Duodenal mucosa (tissue), 2 donors: ENCODE results near the gene ITGA11.

Experiments used
- H3K27ac ChIP-seq: one replicate; pipeline ENCODE4 v1.7.0; 2013; ENCODE audit warnings: low read depth, low read length
- H3K27me3 ChIP-seq, 2 donors: one replicate each; pipeline ENCODE4 v1.7.0; 2013; ENCODE audit warnings: low read length in 2 of 2, control low read depth in 1 of 2; ENCODE audit not compliant: insufficient read depth in 2 of 2, control insufficient read depth in 1 of 2
- H3K36me3 ChIP-seq, 2 donors: one replicate each; pipeline ENCODE4 v1.7.0; 2013; ENCODE audit warnings: low read length in 2 of 2, control low read depth in 1 of 2; ENCODE audit not compliant: insufficient read depth in 2 of 2, control insufficient read depth in 1 of 2
- H3K4me1 ChIP-seq, 2 donors: one replicate each; pipeline ENCODE4 v1.7.0; 2013; ENCODE audit warnings: low read length in 2 of 2, control low read depth in 1 of 2; ENCODE audit not compliant: insufficient read depth in 2 of 2, control insufficient read depth in 1 of 2
- H3K4me3 ChIP-seq, 2 donors: one replicate each; pipeline ENCODE4 v1.7.0; 2013; ENCODE audit warnings: low read length in 2 of 2, low read depth in 1 of 2
- H3K9ac ChIP-seq, 2 donors: one replicate each; pipeline ENCODE4 v1.7.0; 2013; ENCODE audit warnings: low read length in 2 of 2, low read depth in 1 of 2
- H3K9me3 ChIP-seq, 2 donors: one replicate each; pipeline ENCODE4 v1.7.0; 2013; ENCODE audit warnings: low read length in 2 of 2, control low read depth in 1 of 2; ENCODE audit not compliant: control insufficient read depth in 1 of 2

The ITGA11 gene

DNA sequence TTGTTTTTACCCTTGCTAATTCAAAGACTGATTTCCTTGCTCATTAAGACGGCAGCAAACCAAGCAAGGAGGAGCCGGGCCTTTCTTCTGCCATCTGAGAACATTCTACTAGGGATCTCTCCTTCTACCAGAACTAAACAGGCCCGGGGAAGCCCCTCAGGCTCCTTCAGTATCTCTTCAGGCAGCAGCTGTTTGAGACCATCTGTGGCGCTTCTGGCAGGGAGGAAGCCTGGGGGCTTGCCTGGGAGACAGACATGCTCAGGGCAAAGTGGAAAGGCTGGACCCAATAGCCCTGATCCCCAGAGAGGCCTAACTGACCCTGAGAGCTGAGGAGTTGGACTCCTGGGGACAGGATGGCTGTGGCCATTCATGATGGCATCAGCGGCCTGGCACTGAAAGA is 86.5 kb downstream of the ITGA11 start:
- Histone ChIP-seq H3K9ac (no peak overlapping the region), H3K9me3 (no peaks in the 10 kb centered on the region), H3K4me1 (peaks cover 0 to 5% of the 10 kb centered on the region in 2 donors), H3K27me3 (peaks cover 0 to 4% of the 10 kb centered on the region in 2 donors), H3K27ac (no peak overlapping the region), H3K36me3 (no peaks in the 10 kb centered on the region), H3K4me3 (no peak overlapping the region)

DNA sequence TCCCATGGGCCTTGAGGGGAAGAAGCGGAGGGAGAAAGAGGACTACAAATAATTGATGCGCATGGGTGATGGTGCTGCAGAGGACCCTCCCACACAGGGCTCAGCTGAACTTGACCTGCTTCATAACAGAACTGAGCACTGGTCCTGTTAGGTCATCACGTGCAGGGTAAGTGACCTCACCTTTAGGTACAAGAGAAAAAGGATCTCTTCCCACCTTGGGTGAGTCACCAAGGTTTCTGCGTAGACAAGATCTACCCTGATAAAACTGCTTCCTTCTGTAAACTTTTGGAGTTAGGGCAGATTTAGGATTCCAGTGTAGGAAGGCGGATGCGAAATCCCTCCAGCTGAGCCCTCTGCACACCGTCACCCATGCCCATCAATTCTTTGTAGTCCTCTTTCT is 87.4 kb downstream of the ITGA11 start:
- peaks cover 0 to 4% of the 10 kb centered on the region in 2 donors for H3K27me3 ChIP-seq
- no peak overlapping the region for H3K27ac ChIP-seq
- H3K4me1 ChIP-seq = peaks cover 0 to 5% of the 10 kb centered on the region in 2 donors
- no peaks in the 10 kb centered on the region for H3K36me3 ChIP-seq
- no peaks in the 10 kb centered on the region for H3K9me3 ChIP-seq
- no peak overlapping the region for H3K9ac ChIP-seq
- no peak overlapping the region for H3K4me3 ChIP-seq

- Histone ChIP-seq H3K9ac (no peak overlapping the region), H3K27me3 (peaks cover 0 to 3% of the 10 kb centered on the region in 2 donors), H3K36me3 (no peaks in the 10 kb centered on the region), H3K4me3 (no peak overlapping the region), H3K4me1 (peaks cover 0 to 5% of the 10 kb centered on the region in 2 donors), H3K9me3 (no peaks in the 10 kb centered on the region), H3K27ac (no peak overlapping the region)
Observed at GRCh38 chr15:68343579-68344225, 88.3 kb downstream of the ITGA11 start.

DNA sequence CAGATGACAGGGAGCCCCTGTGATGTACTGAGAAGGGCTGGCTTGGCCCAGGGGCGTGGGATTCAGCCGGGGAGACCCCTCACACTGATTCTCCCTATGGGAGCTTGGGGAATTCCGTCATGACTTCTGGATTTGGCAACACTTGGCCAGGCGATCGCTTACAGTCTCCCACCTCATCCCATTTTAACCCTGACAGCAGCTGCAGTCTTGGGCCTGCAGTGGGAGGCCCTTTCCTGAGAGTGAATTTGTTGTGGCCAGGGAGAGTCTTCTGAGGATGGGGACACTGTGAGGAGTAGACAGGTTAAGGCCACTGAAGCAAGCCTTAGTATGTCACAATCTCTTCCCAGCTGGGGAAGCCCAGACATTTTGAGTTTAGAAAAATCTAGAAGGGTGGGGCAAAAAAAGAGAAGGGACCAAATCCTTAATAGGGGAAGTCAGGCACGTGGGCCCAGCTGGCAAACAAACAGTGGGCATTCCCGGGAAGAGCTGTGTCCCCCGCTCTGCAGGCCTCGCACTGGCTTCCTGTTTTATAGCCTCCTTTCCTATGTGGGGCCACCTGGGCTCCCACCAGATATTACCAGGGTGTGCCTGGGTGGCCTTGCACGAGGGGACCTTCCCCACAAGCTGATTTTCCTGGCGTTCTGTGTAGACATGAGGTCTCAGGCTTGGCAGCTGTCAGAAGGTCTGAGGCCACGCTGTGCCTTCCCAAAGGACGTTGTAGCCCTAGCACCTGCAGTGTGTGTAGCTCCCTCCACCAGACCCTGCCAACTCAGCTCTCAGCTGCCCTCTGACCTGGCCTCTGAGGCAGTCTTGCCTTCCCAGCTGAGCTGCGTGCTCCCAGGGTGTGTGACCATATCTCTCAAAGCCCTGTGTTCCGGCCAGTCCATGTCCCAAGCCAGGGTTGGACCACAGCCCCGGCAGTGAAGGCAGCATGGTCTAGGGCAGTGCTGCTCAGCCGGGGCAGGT is 89.9 kb downstream of the ITGA11 start:
- no peaks in the 10 kb centered on the region for H3K36me3 ChIP-seq
- peaks cover 0 to 5% of the 10 kb centered on the region in 2 donors for H3K4me1 ChIP-seq
- H3K4me3 ChIP-seq = no peak overlapping the region
- H3K27ac ChIP-seq = no peak overlapping the region
- no peak overlapping the region for H3K9ac ChIP-seq
- no peaks in the 10 kb centered on the region for H3K9me3 ChIP-seq
- H3K27me3 ChIP-seq = no peaks in the 10 kb centered on the region

- Histone ChIP-seq H3K36me3 (no peaks in the 10 kb centered on the region), H3K4me3 (no peak overlapping the region), H3K9me3 (no peaks in the 10 kb centered on the region), H3K27ac (no peak overlapping the region), H3K9ac (no peak overlapping the region), H3K4me1 (peaks cover 0 to 5% of the 10 kb centered on the region in 2 donors), H3K27me3 (no peaks in the 10 kb centered on the region)
Observed at GRCh38 chr15:68340726-68341671, 91.0 kb downstream of the ITGA11 start.

DNA sequence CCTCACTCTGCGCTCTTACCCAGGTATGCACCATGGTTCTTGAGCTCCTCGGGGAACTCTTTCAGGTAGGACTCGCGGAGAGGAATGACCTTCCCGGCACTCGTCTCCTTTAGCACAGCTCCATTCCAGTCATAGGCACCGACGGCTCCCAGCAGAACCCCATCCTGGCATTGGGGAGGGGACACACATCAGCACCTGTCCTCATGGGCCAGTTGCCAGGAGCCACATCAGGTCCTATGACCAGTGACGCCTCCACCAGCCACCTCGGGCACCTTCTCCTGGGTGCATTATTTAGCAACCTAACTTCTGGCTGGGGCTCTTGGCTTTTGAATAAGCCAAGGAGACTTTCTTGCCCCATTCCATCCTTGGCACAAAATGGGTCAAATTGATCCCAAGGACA is 92.5 kb downstream of the ITGA11 start:
- Histone ChIP-seq H3K27me3 (no peaks in the 10 kb centered on the region), H3K9me3 (no peaks in the 10 kb centered on the region), H3K9ac (no peak overlapping the region), H3K36me3 (no peaks in the 10 kb centered on the region), H3K4me1 (peaks cover 0 to 5% of the 10 kb centered on the region in 2 donors), H3K27ac (no peak overlapping the region), H3K4me3 (no peak overlapping the region)

DNA sequence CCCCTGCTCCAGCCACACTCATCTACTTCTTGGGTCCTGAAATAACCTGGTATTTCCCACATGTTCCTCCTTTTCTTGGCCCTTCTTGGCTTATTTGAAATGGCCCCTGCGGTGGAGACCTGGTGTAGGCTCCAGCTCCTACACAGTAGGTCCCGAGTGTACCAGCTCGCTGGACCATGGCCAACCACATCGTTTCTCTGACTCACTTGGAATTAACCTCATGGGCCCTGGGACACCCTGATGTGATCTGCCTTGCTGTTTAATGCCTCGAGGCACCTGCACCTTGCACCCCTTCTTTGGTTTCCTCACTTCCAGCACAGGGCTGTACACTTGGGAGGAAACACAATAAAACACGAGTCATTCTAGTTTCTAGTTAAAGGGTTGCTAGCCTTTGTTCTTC is 94.1 kb downstream of the ITGA11 start:
- no peak overlapping the region for H3K4me3 ChIP-seq
- no peaks in the 10 kb centered on the region for H3K36me3 ChIP-seq
- H3K4me1 ChIP-seq = peaks cover 0 to 5% of the 10 kb centered on the region in 2 donors
- H3K9ac ChIP-seq = no peak overlapping the region
- no peaks in the 10 kb centered on the region for H3K9me3 ChIP-seq
- no peak overlapping the region for H3K27ac ChIP-seq
- H3K27me3 ChIP-seq = no peaks in the 10 kb centered on the region

DNA sequence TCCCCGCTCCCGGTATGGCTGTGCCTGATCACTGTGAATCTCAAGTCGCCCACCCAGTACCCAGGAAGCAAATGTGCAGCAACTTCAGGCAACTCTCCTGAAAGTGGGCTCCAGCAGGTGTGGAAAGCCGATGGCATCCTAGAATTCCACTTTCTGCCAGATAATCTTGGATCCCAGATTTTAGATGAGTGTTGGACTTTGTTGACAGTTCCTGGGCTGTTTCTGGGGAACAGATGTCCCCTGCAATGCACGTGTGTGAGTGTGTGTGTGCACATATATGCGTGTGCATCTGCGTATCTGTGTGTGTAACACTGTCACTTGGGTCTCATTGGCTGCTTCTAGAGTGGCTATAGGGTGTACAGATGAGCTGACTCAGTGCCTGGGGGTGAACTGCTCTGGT is 95.4 kb downstream of the ITGA11 start:
- no peaks in the 10 kb centered on the region for H3K9me3 ChIP-seq
- H3K9ac ChIP-seq = no peak overlapping the region
- H3K27ac ChIP-seq = no peak overlapping the region
- no peaks in the 10 kb centered on the region for H3K4me1 ChIP-seq
- no peaks in the 10 kb centered on the region for H3K36me3 ChIP-seq
- H3K4me3 ChIP-seq = no peak overlapping the region
- no peaks in the 10 kb centered on the region for H3K27me3 ChIP-seq

DNA sequence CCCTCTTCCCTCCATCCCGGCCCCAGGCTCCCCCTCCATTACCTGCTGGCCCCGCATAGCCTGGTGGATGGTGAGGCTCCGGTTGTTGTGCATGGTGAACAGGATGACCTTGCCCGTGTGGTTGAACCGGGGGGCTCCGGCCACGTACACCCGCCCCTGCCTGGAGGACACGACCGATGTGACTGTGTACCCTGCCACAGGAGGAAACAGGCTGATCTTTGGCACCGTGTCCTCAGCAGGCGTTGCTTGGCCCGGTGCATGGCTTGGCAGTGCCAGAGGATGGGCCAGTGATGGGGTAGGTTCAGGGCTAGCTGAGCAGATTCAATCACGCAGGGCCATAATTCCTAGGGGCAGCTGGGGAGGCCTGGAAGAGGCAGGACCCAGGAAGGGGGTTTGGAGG is 96.3 kb downstream of the ITGA11 start:
- H3K9me3 ChIP-seq = no peaks in the 10 kb centered on the region
- no peaks in the 10 kb centered on the region for H3K27me3 ChIP-seq
- H3K9ac ChIP-seq = no peak overlapping the region
- no peaks in the 10 kb centered on the region for H3K4me1 ChIP-seq
- H3K4me3 ChIP-seq = no peak overlapping the region
- no peaks in the 10 kb centered on the region for H3K36me3 ChIP-seq
- no peak overlapping the region for H3K27ac ChIP-seq
